HL-60 (cell line): ENCODE data around the gene GAP43.

Experiments used
- DNase-seq, 2 experiments: peaks; one replicate each; pipeline ENCODE4 v3.0.0-alpha.2; 2010 to 2020; ENCODE audit warnings: low read depth in 1 of 2, low spot score in 1 of 2
- H3K27ac ChIP-seq: fragments of 250-450 bp; sonication (Bioruptor Pico); replicated peaks from 2 replicates; pipeline ENCODE4 v1.5.1; 2020; ENCODE audit warnings: mild to moderate bottlenecking, moderate library complexity
- H3K27me3 ChIP-seq: fragments of 250-450 bp; sonication (Bioruptor Pico); 2 replicates; pipeline ENCODE4 v1.5.1; 2021; ENCODE audit warnings: mild to moderate bottlenecking, moderate library complexity; ENCODE audit not compliant: insufficient read depth, poor library complexity, severe bottlenecking
- H3K4me3 ChIP-seq: replicated peaks from 2 replicates; pipeline ENCODE4 v1.5.1; 2011; ENCODE audit warnings: mild to moderate bottlenecking, control low read depth, low read length; ENCODE audit not compliant: insufficient read depth
- CTCF ChIP-seq: IDR thresholded peaks from one replicate; pipeline ENCODE4 v1.5.1; 2011; ENCODE audit warnings: low read length, control low read depth, inconsistent platforms; ENCODE audit not compliant: insufficient read depth
- GABPA ChIP-seq: IDR thresholded peaks from 2 replicates; pipeline ENCODE4 v1.6.1; 2012; ENCODE audit warnings: low read depth
- POLR2AphosphoS5 ChIP-seq: IDR thresholded peaks from 2 replicates; pipeline ENCODE4 v1.6.1; 2012; ENCODE audit warnings: low read depth
- REST ChIP-seq: IDR thresholded peaks from 2 replicates; pipeline ENCODE4 v1.6.1; 2012; ENCODE audit warnings: low read depth; ENCODE audit not compliant: insufficient replicate concordance
- SPI1 ChIP-seq: IDR thresholded peaks from 2 replicates; pipeline ENCODE4 v1.6.1; 2012; ENCODE audit warnings: low read depth, mild to moderate bottlenecking, borderline replicate concordance

GAP43 gene

GRCh38 chr3:115632026-115632425 is 8.7 kb downstream of the GAP43 start:
- Histone ChIP-seq H3K4me3 (no peak overlapping the region), H3K27me3 (no peaks in the 10 kb centered on the region), H3K27ac (no peak overlapping the region)
- no peak for DNase-seq
- TF ChIP-seq SPI1 = no peak
- TF ChIP-seq POLR2AphosphoS5 = no peak
- TF ChIP-seq CTCF = no peak

- no peak overlapping the region for H3K27ac ChIP-seq
- no peaks in the 10 kb centered on the region for H3K27me3 ChIP-seq
- H3K4me3 ChIP-seq = no peak overlapping the region
- no peak for DNase-seq
- TF ChIP-seq CTCF = no peak
- no peak for TF ChIP-seq GABPA
- TF ChIP-seq POLR2AphosphoS5 = no peak
These were observed 10.2 kb downstream of the GAP43 start for GRCh38 chr3:115633467-115633866.

- H3K27me3 ChIP-seq = no peaks in the 10 kb centered on the region
- TF ChIP-seq CTCF (no peak), SPI1 (no peak), POLR2AphosphoS5 (no peak), GABPA (no peak), REST (no peak)
- no peak overlapping the region for H3K4me3 ChIP-seq
- no peak for DNase-seq
- H3K27ac ChIP-seq = no peak overlapping the region
These were observed 10.7 kb downstream of the GAP43 start for GRCh38 chr3:115634052-115634451.

GRCh38 chr3:115635406-115635805 is 12.1 kb downstream of the GAP43 start:
- no peak for TF ChIP-seq GABPA
- no peak for TF ChIP-seq CTCF
- TF ChIP-seq POLR2AphosphoS5 = no peak
- TF ChIP-seq SPI1 = no peak
- no peak for TF ChIP-seq REST
- H3K27ac ChIP-seq = no peak overlapping the region
- H3K4me3 ChIP-seq = no peak overlapping the region
- no peak for DNase-seq
- H3K27me3 ChIP-seq = no peaks in the 10 kb centered on the region
